ENCODE data around the gene RPP30.

GRCh38 chr10:90906596-90906995 lies 34.8 kb downstream of the RPP30 start:
- TF ChIP-seq POLR2A (IDR thresholded peaks at IDR 0.05) (no peak), CTCF (IDR thresholded peaks at IDR 0.05) (no peak)
